Epithelial cell of proximal tubule (primary cell): ENCODE results near the gene MCHR1. TPM values are rescaled to one million over a fixed set of nuclear protein-coding genes. Genes with fewer than 3 reads are reported as not detected.
A peak's percentile ranks its signal among the peaks of the same experiment; 100 is the strongest.

Experiments used
- DNase-seq: peaks from one replicate; pipeline ENCODE4 v3.0.0-alpha.2; 2011; ENCODE audit warnings: low read depth
- H3K4me3 ChIP-seq: 2 replicates; pipeline ENCODE4 v1.5.1; 2011; ENCODE audit warnings: low read depth, mild to moderate bottlenecking, low read length
- total RNA-seq: library from RNA; depleted of rRNA; stranded (reverse); fragments of >200 nt; gene quantifications from 2 replicates; pipeline ENCODE4 v1.2.3, GENCODE V29; 2015
- TF ChIP-seq, protein P1 (sequence below): conservative IDR thresholded peaks from 2 replicates; pipeline ENCODE4 v1.5.1; 2012; ENCODE audit warnings: low read depth, mild to moderate bottlenecking, low read length

MCHR1 gene
- total RNA-seq, 1 donor from 2014 or later = 0.23 TPM

DNA sequence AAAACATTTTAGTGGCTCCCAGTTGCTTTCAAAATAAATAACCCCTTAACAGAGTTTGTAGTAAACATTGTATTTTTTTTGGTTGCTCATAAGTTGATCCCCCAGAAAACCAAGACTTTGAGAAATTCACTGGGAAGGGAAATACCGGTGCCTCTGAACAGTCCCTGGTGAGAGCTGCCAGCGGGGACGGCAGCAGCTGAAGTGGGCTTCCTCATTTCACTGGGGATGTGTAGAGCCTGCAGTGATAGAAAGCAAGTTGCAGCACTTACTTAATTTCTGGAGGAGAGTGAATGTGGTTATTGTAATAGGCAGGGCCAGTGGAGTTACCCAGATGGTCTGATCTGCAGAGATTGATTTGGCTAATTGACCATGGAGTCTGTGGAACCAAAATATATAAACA is 18.6 kb upstream of the MCHR1 start:
- TF ChIP-seq, protein P1, sequence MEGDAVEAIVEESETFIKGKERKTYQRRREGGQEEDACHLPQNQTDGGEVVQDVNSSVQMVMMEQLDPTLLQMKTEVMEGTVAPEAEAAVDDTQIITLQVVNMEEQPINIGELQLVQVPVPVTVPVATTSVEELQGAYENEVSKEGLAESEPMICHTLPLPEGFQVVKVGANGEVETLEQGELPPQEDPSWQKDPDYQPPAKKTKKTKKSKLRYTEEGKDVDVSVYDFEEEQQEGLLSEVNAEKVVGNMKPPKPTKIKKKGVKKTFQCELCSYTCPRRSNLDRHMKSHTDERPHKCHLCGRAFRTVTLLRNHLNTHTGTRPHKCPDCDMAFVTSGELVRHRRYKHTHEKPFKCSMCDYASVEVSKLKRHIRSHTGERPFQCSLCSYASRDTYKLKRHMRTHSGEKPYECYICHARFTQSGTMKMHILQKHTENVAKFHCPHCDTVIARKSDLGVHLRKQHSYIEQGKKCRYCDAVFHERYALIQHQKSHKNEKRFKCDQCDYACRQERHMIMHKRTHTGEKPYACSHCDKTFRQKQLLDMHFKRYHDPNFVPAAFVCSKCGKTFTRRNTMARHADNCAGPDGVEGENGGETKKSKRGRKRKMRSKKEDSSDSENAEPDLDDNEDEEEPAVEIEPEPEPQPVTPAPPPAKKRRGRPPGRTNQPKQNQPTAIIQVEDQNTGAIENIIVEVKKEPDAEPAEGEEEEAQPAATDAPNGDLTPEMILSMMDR = no peak
- H3K4me3 ChIP-seq = no peak overlapping the region
- DNase-seq = no peak

DNA sequence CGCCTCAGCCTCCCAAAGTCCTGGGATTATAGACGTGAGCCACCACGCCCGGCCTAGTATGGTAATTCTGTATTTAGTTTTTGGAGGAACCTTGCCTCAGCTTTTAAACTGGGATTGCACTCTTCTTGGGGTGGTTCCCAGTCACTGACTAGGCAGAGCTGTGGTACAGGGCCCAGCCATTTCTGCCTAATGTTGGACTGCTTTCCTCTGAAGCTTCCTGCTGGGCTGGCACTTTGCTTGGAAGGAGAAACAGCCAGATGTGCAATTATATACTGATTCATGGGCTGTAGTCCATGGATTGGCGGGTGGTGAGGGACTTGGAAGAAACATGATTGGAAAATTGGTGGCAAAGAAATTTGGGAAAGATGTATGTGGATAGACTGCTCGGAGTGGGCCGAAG is 17.6 kb upstream of the MCHR1 start:
- H3K4me3 ChIP-seq = no peak overlapping the region
- no peak for DNase-seq
- TF ChIP-seq, protein P1 = no peak

DNA sequence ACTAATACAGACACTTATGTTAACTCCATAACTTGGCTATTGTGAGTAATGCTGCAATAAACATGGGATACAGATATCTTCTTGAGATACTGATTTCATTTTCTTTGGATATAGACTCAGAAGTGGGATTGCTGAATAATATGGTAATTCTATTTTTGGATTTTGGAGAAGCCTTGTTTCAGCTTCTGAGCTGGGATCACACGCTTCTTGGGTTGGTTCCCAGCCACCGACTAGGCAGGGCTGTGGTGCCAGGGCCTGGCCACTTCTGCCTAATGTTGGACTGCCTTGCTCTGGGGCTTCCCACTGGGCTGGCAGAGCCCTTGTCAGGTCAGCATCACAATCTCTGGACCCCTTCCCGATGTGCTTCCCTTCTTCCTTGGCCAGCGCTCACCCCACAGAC is 14.0 kb upstream of the MCHR1 start:
- H3K4me3 ChIP-seq = no peak overlapping the region
- no peak for DNase-seq
- TF ChIP-seq, protein P1 = no peak

DNA sequence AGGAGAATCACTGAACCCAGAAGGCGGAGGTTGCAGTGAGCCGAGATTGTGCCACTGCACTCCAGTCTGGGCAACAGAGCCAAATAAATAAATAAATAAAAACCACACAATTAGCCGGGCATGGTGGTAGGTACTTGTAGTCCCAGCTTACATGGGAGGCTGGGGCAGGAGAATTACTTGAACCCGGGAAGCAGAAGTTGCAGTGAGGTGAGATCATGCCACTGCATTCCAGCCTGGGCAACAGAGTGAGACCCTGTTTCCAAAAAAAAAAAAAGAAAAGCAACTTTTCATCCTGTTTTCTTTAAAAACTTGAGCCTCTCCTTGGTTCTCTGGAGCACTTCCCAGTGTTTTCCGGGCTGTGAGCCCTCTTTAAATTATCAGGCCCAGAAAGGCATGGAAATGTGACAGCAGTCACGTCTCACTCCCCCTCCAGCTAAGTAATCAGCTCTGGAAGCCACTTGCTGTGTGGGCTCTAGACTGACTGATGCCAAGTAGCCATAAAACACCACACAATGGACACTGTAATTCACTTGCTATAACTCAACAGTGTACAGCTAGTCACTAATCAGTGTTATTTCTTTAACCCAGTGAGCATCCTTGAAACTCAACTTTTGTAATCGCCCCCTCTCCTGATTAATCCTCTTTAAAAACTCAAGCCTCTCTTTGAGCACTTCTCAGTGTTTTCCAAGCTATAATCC is 13.0 kb upstream of the MCHR1 start:
- H3K4me3 ChIP-seq = no peak overlapping the region
- TF ChIP-seq, protein P1 = no peak
- DNase-seq = no peak

DNA sequence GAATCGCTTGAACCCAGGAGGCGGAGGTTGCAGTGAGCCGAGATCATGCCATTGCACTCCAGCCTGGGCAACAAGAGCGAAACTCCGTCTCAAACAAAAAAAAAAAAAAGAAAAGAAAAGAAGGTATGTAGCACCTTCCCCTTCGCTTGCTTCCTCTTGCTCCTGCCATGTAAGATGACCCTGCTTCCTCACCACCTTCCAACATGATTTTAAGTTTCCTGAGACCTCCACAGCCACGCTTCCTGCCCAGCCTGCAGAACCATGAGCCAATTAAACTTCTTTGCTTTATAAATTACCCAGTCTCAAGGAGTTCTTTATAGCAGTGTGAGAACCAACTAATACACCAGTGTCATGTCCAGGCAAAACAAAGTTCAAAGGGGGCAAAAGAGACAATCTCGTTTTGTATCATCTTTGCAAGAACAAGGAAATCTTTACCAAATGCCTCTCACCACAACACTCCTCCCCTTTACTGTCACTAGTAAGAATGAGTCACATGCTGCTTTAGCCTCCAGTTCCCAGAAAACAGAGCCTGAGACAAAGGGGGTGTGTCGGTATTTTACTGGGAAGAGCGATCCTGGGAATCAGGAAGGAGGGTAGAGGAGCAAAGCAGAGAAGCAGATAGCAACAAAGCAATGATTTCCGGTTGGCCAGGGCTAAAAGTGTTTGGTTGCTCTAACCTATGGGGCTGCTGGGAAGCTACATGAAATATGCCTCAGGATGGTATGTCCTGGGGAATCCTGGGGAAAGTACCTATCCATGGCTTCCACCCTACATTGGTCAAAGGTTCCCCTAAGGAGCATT is 10.5 kb upstream of the MCHR1 start:
- DNase-seq = peak; percentile 54
- no peak overlapping the region for H3K4me3 ChIP-seq
- TF ChIP-seq, protein P1 = no peak

DNA sequence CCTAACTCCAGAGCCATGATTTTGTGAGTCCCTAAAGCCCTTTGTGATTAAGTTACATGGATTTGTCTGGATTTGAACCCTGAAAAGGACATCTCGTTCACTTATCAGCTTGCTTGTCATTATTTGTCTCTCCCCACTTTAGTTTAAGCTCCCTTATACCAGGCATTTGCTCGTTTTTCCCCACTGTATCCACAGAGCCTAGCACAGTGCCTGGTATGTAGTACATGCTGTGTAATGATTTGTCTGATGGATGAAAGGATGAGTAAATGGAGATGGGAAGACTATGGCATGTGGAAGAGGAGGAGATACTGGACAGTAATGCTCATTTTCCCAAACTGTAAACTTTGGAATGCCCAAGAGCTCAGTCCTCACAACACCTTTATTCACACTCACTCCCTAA is 9.2 kb upstream of the MCHR1 start:
- TF ChIP-seq, protein P1 = no peak
- DNase-seq = no peak
- no peak overlapping the region for H3K4me3 ChIP-seq
